Testis (tissue), 2 donors: ENCODE results near the gene PROSER2.

ENCODE experiments used
- CTCF ChIP-seq, 3 experiments: fragments of 450-650 bp in 2 of 3; fragments of 200-600 bp in 1 of 3; sonication (generic) in 1 of 3; IDR thresholded peaks; one replicate each; pipeline ENCODE4 v1.5.1; 2016 to 2019; ENCODE audit warnings: antibody characterized with exemption in 3 of 3, mild to moderate bottlenecking in 2 of 3, moderate library complexity in 1 of 3
- POLR2A ChIP-seq: fragments of 450-650 bp; IDR thresholded peaks from one replicate; pipeline ENCODE4 v1.6.1; 2017; ENCODE audit warnings: antibody characterized with exemption, mild to moderate bottlenecking, moderate library complexity

- TF ChIP-seq CTCF (IDR thresholded peaks at IDR 0.05) (no peak), POLR2A (no peak)
Observed at GRCh38 chr10:11798845-11799735, 24.1 kb upstream of the PROSER2 start.
